Liver (tissue), 3 donors: Measurements from ENCODE around the gene CITED1.

Experiments used
- EGR1 ChIP-seq, 2 donors: IDR thresholded peaks; 2 replicates each; pipeline ENCODE4 v1.6.1; 2016 to 2018; ENCODE audit warnings: antibody characterized with exemption in 2 of 2, low read depth in 2 of 2
- RAD21 ChIP-seq, 2 donors: IDR thresholded peaks; 2 replicates each; pipeline ENCODE4 v1.6.1; 2016; ENCODE audit warnings: antibody characterized with exemption in 2 of 2, mild to moderate bottlenecking in 2 of 2
- RXRA ChIP-seq, 2 donors: IDR thresholded peaks; 2 replicates each; pipeline ENCODE4 v1.6.1; 2017 to 2018; ENCODE audit warnings: antibody characterized with exemption in 2 of 2, mild to moderate bottlenecking in 1 of 2
- SP1 ChIP-seq: IDR thresholded peaks from 2 replicates; pipeline ENCODE4 v1.6.1; 2018; ENCODE audit warnings: antibody characterized with exemption, mild to moderate bottlenecking
- TAF1 ChIP-seq: conservative IDR thresholded peaks from 2 replicates; pipeline ENCODE4 v1.6.1; 2016; ENCODE audit warnings: antibody characterized with exemption, mild to moderate bottlenecking
- YY1 ChIP-seq: IDR thresholded peaks from 2 replicates; pipeline ENCODE4 v1.6.1; 2016; ENCODE audit warnings: antibody characterized with exemption, mild to moderate bottlenecking
- TF ChIP-seq, protein P1 (sequence below): IDR thresholded peaks from 2 replicates; pipeline ENCODE4 v1.6.1; 2016; ENCODE audit warnings: antibody characterized with exemption
- TF ChIP-seq, protein P2 (sequence below): fragments of 150-350 bp; IDR thresholded peaks from 2 replicates; pipeline ENCODE4 v1.5.1; 2017; ENCODE audit warnings: improper control_type of control experiment, low read depth, low read length; ENCODE audit not compliant: missing input control
- TF ChIP-seq, protein P3 (sequence below): IDR thresholded peaks from 2 replicates; pipeline ENCODE4 v1.6.1; 2016; ENCODE audit warnings: antibody characterized with exemption
- TF ChIP-seq, protein P4 (sequence below): IDR thresholded peaks from 2 replicates; pipeline ENCODE4 v1.6.1; 2016; ENCODE audit warnings: antibody characterized with exemption
- donor health status: healthy.
- donor health status: healthy.

DNA sequence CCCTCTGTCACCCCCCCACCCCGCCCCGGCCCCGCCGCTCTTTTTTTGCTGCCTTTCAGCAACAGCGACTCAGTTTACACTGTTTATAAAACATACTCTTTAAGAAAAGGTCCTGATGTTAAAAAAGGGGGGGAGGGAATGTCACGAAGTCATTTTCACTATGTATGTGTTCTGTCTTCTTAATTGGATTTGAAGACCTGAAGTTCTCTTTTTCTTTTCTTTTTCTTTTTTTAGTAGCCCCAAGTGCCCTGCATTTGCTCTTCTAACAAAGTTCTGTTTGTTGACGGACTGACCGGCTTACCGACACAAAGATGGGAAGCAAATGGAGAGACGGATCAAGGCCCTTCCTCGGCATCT lies 2.5 kb upstream of the CITED1 start:
- no peak for TF ChIP-seq YY1
- TF ChIP-seq TAF1 = no peak
- TF ChIP-seq, protein P1, sequence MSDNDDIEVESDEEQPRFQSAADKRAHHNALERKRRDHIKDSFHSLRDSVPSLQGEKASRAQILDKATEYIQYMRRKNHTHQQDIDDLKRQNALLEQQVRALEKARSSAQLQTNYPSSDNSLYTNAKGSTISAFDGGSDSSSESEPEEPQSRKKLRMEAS = no peak
- TF ChIP-seq, protein P2, sequence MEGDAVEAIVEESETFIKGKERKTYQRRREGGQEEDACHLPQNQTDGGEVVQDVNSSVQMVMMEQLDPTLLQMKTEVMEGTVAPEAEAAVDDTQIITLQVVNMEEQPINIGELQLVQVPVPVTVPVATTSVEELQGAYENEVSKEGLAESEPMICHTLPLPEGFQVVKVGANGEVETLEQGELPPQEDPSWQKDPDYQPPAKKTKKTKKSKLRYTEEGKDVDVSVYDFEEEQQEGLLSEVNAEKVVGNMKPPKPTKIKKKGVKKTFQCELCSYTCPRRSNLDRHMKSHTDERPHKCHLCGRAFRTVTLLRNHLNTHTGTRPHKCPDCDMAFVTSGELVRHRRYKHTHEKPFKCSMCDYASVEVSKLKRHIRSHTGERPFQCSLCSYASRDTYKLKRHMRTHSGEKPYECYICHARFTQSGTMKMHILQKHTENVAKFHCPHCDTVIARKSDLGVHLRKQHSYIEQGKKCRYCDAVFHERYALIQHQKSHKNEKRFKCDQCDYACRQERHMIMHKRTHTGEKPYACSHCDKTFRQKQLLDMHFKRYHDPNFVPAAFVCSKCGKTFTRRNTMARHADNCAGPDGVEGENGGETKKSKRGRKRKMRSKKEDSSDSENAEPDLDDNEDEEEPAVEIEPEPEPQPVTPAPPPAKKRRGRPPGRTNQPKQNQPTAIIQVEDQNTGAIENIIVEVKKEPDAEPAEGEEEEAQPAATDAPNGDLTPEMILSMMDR = no peak
- TF ChIP-seq EGR1 (IDR thresholded peaks at IDR 0.05; ENCODE audit: low read depth in 2 of 2) = no peak
- TF ChIP-seq, protein P3, sequence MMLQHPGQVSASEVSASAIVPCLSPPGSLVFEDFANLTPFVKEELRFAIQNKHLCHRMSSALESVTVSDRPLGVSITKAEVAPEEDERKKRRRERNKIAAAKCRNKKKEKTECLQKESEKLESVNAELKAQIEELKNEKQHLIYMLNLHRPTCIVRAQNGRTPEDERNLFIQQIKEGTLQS = no peak
- TF ChIP-seq SP1 = no peak
- TF ChIP-seq, protein P4, sequence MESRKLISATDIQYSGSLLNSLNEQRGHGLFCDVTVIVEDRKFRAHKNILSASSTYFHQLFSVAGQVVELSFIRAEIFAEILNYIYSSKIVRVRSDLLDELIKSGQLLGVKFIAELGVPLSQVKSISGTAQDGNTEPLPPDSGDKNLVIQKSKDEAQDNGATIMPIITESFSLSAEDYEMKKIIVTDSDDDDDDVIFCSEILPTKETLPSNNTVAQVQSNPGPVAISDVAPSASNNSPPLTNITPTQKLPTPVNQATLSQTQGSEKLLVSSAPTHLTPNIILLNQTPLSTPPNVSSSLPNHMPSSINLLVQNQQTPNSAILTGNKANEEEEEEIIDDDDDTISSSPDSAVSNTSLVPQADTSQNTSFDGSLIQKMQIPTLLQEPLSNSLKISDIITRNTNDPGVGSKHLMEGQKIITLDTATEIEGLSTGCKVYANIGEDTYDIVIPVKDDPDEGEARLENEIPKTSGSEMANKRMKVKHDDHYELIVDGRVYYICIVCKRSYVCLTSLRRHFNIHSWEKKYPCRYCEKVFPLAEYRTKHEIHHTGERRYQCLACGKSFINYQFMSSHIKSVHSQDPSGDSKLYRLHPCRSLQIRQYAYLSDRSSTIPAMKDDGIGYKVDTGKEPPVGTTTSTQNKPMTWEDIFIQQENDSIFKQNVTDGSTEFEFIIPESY = no peak
- no peak for TF ChIP-seq RAD21 (IDR thresholded peaks at IDR 0.05)
- TF ChIP-seq RXRA (IDR thresholded peaks at IDR 0.05) = no peak
